NT2/D1 (cell line): ENCODE data around the gene RPP21.

Source experiments
- SUZ12 ChIP-seq: IDR thresholded peaks from 2 replicates; pipeline ENCODE4 v1.6.1; 2011; ENCODE audit not compliant: insufficient read length, insufficient read depth; ENCODE audit errors: extremely low read depth
- ZNF274 ChIP-seq: IDR thresholded peaks from 2 replicates; pipeline ENCODE4 v1.6.1; 2011; ENCODE audit warnings: mild to moderate bottlenecking, low read depth, low read length

DNA sequence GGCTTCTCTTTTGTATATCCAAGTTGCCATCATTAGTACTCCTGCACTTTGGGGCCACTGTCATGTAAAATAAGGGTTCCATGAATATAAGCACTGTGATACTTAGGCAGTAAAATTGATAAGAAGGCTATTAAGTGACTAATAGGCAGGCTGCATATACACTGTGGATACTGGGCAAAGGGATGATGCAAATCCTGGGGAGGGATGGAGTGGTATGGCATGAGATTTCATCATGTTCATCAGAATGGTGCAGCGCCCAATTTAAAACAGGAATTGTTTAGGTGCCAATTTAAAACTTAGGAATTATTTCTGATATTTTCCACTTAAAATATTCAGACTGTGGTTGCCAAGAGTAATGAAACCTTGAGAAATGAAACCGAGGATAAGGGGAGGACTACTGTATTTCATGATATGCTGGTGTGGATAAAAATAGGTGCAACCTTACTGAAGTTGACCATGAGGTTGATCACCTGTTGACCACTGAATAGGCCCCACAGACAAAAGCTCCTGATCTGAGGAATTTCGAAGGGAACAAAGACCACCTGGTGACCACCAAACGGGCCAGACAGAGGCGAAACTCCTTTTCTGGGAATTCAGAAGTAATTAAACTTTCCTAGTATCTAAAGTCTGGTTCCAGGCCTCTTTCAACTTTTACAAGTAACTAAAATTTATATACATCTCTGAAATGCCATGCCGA, 23.1 kb upstream of the RPP21 start:
- TF ChIP-seq SUZ12 (no peak), ZNF274 (no peak)
